VCaP (cell line): ENCODE data around the gene APOBEC3A.

Experiments used
- H3K27ac ChIP-seq: fragments of 450-650 bp; 2 replicates; pipeline ENCODE4 v1.5.1; 2017
- TF ChIP-seq, protein P1 (sequence below): fragments of 450-650 bp; conservative IDR thresholded peaks from 2 replicates; pipeline ENCODE4 v1.5.1; 2017; ENCODE audit warnings: mild to moderate bottlenecking, moderate library complexity

Gene APOBEC3A

DNA sequence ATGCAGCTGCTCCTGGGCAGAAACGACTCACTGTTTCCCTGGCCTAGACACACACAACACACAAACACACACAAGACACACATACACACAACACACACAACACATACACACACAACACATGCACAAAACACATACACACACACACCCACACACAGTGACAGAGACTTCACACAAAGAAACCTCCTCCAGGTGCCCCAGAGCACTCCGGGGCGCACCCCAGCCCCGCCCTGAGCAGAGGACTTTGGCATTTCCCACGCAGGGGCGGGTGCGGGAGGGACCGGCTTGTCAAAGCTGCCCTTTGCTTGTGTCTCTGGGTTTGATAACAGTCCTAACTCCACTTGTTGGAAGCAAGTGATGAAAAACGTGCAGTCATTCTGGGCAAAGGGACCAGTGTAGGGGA is 6.5 kb downstream of the APOBEC3A start:
- TF ChIP-seq, protein P1, sequence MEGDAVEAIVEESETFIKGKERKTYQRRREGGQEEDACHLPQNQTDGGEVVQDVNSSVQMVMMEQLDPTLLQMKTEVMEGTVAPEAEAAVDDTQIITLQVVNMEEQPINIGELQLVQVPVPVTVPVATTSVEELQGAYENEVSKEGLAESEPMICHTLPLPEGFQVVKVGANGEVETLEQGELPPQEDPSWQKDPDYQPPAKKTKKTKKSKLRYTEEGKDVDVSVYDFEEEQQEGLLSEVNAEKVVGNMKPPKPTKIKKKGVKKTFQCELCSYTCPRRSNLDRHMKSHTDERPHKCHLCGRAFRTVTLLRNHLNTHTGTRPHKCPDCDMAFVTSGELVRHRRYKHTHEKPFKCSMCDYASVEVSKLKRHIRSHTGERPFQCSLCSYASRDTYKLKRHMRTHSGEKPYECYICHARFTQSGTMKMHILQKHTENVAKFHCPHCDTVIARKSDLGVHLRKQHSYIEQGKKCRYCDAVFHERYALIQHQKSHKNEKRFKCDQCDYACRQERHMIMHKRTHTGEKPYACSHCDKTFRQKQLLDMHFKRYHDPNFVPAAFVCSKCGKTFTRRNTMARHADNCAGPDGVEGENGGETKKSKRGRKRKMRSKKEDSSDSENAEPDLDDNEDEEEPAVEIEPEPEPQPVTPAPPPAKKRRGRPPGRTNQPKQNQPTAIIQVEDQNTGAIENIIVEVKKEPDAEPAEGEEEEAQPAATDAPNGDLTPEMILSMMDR = no peak
- no peak overlapping the region for H3K27ac ChIP-seq

GRCh38 chr22:38964306-38964705 is 6.9 kb downstream of the APOBEC3A start:
- H3K27ac ChIP-seq = no peak overlapping the region
- TF ChIP-seq, protein P1 = no peak

DNA sequence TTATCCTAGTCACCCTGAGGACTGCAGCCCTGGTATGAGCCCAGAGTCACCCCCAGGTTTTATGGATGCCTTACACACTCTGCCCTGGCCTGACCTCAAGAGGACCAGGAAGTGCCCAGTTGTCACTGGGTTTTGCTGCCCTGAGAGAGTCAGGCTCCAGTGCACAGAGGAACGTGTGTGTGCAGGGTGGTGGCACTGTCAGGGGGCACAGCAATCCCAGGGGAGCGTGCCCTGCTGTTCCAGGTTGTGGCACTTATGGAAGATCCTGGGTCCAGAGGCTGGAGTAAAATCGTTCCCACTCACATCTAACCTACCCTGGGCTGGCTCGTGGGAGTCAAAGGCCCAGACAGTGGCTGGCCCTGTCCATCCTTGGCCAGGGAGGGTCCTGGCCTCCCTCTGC is 7.6 kb downstream of the APOBEC3A start:
- TF ChIP-seq, protein P1 = no peak
- H3K27ac ChIP-seq = no peak overlapping the region

DNA sequence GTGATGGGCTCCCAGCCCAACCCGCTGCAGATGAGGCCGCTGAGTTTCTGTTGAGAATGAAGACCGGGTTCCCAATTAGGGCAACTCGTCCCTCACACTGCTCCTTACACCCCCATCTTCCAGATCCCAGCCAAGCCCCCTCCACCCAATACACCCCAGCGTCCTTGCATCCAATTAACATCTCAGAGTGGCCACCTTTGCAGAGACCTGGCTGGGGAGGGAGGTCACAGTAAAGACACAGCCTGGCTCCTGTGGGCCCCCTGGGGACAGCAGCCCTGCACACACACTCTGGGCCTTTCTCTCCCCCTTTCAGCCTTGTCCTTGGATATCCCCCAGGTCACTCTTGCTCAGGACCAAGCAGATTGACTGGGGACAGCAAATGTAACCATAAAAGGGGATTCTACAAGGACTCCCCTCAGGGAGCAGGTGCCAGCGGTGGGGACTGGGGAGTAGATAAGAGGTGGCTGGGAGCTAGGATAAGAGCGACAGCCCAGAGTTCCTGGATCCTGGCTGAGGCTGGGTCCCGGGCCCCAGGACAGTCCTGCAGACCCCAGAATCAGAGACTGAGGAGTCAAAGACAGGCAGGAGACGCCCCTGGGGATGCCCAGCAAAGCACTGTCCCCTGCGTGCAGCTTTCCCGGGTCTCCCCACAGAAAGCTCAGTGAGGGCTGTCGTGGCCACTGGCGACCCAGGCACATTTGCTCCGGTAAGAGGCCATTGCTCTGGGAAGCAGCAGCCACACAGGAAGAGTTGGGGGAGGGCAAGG is 8.4 kb downstream of the APOBEC3A start:
- TF ChIP-seq, protein P1 = no peak
- no peak overlapping the region for H3K27ac ChIP-seq

- no peak overlapping the region for H3K27ac ChIP-seq
- TF ChIP-seq, protein P1 = no peak
Observed at GRCh38 chr22:38966380-38966702, 8.9 kb downstream of the APOBEC3A start.

- no peak overlapping the region for H3K27ac ChIP-seq
- TF ChIP-seq, protein P1 = no peak
Observed at GRCh38 chr22:38966942-38967341, 9.5 kb downstream of the APOBEC3A start.

DNA sequence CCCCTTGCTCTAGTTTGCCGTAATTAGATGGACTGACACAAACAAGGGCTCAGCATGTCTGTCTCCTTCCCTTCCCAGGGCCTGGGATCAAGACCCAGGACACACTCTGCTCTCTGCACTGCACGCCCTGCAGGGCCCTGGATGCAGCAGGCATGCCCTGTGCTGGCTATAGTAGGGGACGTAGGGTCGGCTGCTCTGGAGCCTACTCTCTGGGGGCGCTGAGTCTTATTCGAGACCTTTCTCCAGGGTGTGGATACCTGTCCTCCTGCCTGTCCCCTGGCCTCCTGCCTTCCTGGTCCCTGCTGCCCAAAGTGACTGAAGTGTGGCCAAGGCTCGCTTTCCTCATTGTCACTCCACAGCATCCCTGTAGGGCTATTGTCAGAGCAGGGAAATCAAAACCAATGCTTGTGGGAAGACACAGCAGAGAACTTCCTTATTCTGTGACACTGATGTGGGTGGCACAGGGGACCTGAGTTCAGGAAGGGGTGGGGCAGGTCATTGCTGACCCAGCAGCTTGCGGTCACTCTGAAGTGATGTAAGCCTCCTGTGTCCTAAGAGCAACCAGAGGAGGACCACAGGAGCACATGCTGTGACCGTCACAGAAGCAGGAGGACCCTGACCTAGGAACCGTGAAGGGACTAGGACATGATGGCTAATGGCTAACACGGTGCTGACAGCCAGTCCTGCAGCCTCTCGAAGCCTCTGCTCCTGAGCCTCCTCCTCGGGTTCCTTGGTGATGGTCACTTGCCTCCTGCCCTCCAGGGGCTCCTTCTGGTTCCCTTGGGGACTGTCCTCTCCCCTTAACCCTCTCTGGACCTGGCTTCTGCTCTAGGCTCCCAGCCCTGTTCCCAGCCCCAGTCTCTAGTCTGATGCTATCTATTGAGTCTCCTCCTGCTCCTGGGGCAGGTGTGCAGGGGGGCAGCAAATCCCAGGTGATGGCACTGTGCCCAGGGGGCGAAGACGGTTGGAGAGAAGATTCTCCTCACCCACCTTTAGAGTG is 10.3 kb downstream of the APOBEC3A start:
- TF ChIP-seq, protein P1 = no peak
- H3K27ac ChIP-seq = no peak overlapping the region
